Activated naive CD4-positive, alpha-beta T cell treated with anti-CD3 and anti-CD28 coated beads for 36 hours (primary cell): ENCODE measurements around the gene AIFM1. TPM values are rescaled to one million over a fixed set of nuclear protein-coding genes. Genes with fewer than 3 reads are reported as not detected.
"Not testable (repeated sequence)": the region's sequence is repeated elsewhere in the genome, so short reads cannot be mapped to it uniquely, and the experiment has no call there.

Source experiments
- CTCF ChIA-PET: fragments of 350-600 bp; sonication (Branson Sonifier 250); formaldehyde crosslinking; loops from one replicate; lab custom pipeline; 2021; ENCODE audit warnings: antibody characterized with exemption; lab: Charles Lee
- DNase-seq: peaks from one replicate; pipeline ENCODE4 v3.0.0-alpha.2; 2020
- H3K27ac Mint-ChIP-seq: one replicate; pipeline ENCODE4 v1.8.0; 2021; ENCODE audit warnings: mild to moderate bottlenecking, mixed read lengths
- H3K27me3 Mint-ChIP-seq: one replicate; pipeline ENCODE4 v1.8.0; 2021; ENCODE audit warnings: low read depth, mixed read lengths
- H3K36me3 Mint-ChIP-seq: one replicate; pipeline ENCODE4 v1.8.0; 2021; ENCODE audit warnings: low read depth, mixed read lengths
- H3K4me1 Mint-ChIP-seq: one replicate; pipeline ENCODE4 v1.8.0; 2021; ENCODE audit warnings: low read depth, mixed read lengths
- H3K4me3 Mint-ChIP-seq: one replicate; pipeline ENCODE4 v1.8.0; 2021; ENCODE audit warnings: mild to moderate bottlenecking, moderate library complexity, mixed read lengths
- H3K9me3 Mint-ChIP-seq: one replicate; pipeline ENCODE4 v1.8.0; 2021; ENCODE audit warnings: mixed read lengths
- intact Hi-C: fragments of 100-400 bp; cut with micrococcal nuclease; formaldehyde crosslinking; loops from one replicate; pipeline ENCODE4 v1.15.1; 2023
- total RNA-seq, 2 experiments: library from RNA; stranded (reverse); gene quantifications; one replicate each; pipeline ENCODE4 v1.2.3, GENCODE V29; 2021

AIFM1 gene
- total RNA-seq, 2 experiments from 2014 or later = 59.4 to 63.1 TPM

DNA sequence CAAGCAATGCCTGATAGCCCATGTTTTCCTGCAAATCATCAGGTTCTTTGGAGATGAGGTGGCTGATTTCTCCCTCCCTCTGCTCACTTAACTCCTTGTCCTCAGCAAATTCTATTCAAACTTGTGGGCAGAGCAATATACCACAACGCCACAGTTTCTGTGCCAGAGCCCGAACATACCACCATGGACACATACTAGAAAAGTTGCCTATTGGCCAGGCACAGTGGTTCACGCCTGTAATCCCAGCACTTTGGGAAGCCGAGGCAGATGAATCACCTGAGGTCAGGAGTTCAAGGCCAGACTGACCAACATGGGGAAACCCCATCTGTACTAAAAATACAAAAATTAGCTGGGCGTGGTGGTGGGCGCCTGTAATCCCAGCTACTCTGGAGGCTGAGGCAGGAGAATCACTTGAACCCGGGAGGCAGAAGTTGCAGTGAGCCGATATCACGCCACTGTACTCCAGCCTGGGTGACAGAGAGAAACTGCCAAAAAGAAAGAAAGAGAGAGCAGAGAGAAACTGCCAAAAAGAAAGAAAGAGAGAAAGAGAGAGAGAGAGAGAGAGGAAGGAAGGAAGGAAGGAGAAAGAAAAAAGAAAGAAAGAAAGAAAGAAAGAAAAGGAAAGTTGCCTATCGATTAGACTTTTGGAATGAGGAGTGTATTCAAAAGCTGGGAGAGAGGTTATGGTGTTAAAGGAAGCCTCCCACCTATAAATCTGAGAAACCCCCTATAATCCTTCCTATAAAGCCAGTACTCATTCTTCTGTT, 50.3 kb downstream of the AIFM1 start:
- CTCF ChIA-PET = interaction anchor here (0.8 to 1.8 kb wide), 3 partner anchors 33 to 55 kb away, joined by 3 to 4 read pairs (median 4); no protein-coding TSS in a partner anchor
- H3K27me3 Mint-ChIP-seq, H3K9me3 Mint-ChIP-seq, H3K36me3 Mint-ChIP-seq, H3K27ac Mint-ChIP-seq, H3K4me3 Mint-ChIP-seq, intact Hi-C loops, DNase-seq: not testable (repeated sequence)
- H3K4me1 Mint-ChIP-seq = peaks cover 20% of the 10 kb centered on the region

DNA sequence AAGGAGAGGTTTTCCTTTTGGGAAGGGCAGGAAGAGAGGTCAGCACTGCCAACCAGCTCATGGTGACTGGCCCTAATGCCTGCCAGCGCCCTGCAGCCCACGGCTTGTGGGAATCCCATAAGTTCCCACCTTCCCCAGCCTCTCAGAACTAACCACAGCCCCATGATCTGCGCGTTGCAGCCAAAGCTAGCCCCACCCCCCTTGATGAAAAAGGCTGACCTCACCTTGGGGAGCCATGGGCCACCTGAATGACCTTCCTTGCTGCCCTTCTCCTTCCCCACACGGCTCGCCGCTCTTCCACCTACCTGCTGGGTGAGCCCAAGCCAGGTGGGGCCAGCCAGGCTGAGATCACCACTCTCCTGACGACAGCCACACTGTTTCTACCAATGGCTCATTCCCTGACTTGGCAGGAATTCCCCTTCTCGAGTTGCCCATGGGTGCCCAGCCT, 51.5 kb downstream of the AIFM1 start:
- H3K4me3 Mint-ChIP-seq = no peak overlapping the region
- H3K27me3 Mint-ChIP-seq = no peaks in the 10 kb centered on the region
- intact Hi-C loops = no loop called here
- no peak overlapping the region for H3K27ac Mint-ChIP-seq
- no peaks in the 10 kb centered on the region for H3K36me3 Mint-ChIP-seq
- no peaks in the 10 kb centered on the region for H3K9me3 Mint-ChIP-seq
- DNase-seq = no peak
- CTCF ChIA-PET = no interaction called here
- H3K4me1 Mint-ChIP-seq = peaks cover 15% of the 10 kb centered on the region

DNA sequence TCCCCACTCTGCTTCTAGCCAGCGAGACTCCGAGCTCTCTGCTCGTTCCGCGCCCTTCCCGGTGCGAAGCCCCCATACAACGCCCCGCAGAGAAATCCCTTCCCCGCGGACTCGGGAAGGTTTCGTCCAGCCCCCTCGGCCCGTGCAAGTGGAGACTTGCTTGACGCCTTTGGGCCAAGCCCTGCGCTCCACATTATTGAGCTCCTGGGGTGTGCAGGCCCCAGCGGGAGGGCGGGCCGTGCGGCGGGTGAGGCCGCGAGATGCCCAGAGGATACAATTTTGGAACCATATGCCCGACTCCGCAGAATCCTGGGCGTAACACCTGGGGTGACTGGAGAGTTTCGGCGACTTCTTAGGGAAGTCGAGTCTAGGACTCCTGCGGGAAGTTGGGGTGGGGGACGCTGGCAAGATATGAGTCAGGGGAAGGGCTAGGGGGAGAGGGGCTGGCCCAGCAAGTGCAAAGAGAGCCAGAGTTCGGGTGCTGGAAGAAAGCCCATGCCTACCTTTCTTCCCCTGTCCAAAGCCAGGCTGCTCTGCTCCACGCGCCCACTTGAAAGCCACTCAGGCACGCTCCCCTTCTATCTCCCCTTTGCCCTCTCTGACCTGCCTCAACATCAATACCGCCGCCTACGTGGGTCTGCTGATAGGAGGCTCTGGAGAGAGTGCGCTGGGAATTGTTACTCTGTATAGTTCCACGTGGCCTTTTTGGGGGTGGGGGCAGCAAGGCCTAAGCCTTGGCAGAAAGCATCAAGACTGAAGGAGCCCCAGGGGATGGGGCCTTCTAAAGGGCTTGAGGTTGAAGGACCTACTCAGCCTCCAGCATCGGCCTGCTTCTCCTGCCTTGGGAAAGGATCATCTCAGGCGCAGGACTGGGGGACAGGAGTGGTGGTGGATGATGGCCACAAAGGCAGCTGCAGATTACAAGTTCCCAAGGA, 54.2 kb downstream of the AIFM1 start:
- Mint-ChIP-seq H3K9me3 (no peaks in the 10 kb centered on the region), H3K27ac (no peak overlapping the region), H3K27me3 (no peaks in the 10 kb centered on the region), H3K36me3 (no peaks in the 10 kb centered on the region), H3K4me3 (peak overlapping the region; percentile 53), H3K4me1 (peaks cover 28% of the 10 kb centered on the region)
- intact Hi-C loops = no loop called here
- CTCF ChIA-PET = interaction anchor here (3.4 kb wide), 1 partner anchor 31 kb away, joined by 20 read pairs; no protein-coding TSS in a partner anchor
- DNase-seq = no peak

DNA sequence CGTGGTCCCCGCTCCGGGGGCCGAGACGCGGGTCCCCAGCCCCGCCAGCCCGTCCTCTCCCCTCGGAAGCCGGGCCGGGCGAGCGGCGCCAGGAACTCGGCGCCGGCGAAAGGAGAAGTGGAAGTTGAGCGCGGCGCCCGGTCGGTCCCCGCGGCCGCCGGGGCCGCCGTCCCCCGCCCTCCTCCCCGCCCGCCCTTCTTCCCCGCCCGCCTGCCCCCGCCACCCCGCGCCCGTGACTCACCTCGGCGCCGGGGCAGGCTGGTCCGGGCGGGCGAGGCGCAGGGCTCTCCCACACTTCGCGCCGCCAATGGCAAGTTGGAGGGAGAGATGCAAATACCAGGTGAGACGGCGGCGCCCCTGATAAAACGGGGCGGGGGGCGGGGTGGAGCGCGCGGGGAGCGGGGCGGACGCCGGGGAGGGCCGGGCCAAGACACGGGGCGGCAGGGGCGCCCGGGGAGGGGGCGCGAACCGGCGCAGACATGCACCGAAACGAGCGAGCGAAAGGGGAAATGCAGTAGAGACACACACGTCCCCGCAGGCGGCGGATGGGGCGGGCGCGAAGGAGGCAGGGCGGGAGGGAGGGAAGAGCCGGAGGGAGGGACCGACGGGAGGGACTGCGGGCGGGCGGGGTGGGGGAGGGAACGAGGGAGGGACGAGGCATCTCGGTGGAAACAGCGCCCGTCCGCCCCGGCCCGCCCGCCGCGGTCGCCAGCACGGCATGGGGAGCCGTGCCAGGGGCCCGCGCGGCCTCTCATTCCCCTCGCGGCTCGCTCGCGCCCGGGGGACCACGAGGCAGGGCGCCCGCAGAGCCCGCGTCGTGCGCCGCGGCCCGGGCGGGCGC, 55.0 kb downstream of the AIFM1 start, which contains the start of gene ELF4:
ELF4 (minus strand) TSS at position 119 of the 841 bp plus-strand sequence. CDS start 29,167 bp downstream, outside the sequence.
- peak; percentile 66 for DNase-seq
- Mint-ChIP-seq H3K27me3 (no peaks in the 10 kb centered on the region), H3K9me3 (no peaks in the 10 kb centered on the region), H3K4me3 (peak within 1 kb of the TSS; percentile 87), H3K4me1 (peaks cover 36% of the 10 kb centered on the region), H3K36me3 (peaks cover 1% of the 10 kb centered on the region), H3K27ac (peak within 1 kb of the TSS; percentile 87)
- CTCF ChIA-PET = interaction anchor here (1.0 to 3.4 kb wide), 3 partner anchors 10 to 30 kb away, joined by 4 to 20 read pairs (median 9); no protein-coding TSS in a partner anchor
- intact Hi-C loops = loop anchor here (1.0 kb wide), 2 partner anchors 28 to 229 kb away; partner anchors contain the start of gene SLC25A14

DNA sequence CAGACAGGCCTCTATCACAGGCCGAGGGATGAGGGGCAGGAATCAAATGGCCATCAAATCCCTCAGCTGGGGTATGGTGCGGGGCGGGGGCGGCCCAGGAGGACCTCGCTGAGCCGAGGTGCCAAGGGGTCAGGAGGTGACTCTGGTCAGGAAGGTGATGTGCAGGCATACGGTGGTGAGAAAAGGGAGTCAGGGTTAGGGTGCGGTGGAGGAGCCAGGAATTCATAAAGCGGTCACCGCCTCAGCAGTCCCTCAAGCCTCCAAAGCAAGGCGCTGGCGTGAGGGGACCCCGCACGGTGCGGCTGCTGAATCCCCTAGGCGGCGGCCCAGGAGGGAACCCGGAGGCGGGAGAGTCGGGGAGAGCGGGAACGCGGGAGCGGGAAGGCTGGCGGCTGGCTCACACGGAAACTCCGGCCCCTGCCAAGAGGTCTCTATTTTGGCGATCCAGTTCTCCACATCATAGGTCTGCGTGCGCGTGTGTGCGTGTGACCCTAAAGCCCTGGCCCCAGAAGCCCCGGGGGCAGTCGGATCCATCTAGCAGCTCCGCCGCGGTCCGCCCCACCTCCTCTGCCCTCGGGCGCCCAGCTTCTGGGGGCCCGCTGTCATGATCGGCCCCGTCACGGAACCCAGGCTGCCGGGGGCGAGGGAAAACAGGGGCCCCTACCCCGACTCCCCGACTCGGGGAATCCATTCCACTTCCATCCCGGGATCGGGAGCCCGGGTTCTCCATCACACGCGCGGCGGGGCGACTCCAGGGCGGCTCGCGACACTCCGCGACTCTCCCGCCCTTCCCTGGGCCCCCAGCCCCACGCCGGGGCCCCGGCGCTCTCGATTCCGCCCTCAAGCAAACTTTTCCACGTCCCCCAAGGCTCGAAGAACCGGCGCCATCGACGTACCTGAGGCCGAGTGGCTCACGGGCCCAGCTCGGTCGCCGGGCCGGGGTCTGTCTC, 55.9 kb downstream of the AIFM1 start:
- Mint-ChIP-seq H3K4me3 (peak overlapping the region; percentile 87), H3K4me1 (peaks cover 41% of the 10 kb centered on the region), H3K9me3 (no peaks in the 10 kb centered on the region), H3K36me3 (peaks cover 1% of the 10 kb centered on the region), H3K27ac (peak overlapping the region; percentile 87), H3K27me3 (no peaks in the 10 kb centered on the region)
- intact Hi-C loops = loop anchor here (1.0 to 2.0 kb wide), 6 partner anchors 11 to 230 kb away; partner anchors contain the start of gene SLC25A14
- DNase-seq = no peak
- CTCF ChIA-PET = interaction anchor here (0.7 to 3.4 kb wide), 5 partner anchors 10 to 29 kb away, joined by 3 to 20 read pairs (median 4); no protein-coding TSS in a partner anchor

DNA sequence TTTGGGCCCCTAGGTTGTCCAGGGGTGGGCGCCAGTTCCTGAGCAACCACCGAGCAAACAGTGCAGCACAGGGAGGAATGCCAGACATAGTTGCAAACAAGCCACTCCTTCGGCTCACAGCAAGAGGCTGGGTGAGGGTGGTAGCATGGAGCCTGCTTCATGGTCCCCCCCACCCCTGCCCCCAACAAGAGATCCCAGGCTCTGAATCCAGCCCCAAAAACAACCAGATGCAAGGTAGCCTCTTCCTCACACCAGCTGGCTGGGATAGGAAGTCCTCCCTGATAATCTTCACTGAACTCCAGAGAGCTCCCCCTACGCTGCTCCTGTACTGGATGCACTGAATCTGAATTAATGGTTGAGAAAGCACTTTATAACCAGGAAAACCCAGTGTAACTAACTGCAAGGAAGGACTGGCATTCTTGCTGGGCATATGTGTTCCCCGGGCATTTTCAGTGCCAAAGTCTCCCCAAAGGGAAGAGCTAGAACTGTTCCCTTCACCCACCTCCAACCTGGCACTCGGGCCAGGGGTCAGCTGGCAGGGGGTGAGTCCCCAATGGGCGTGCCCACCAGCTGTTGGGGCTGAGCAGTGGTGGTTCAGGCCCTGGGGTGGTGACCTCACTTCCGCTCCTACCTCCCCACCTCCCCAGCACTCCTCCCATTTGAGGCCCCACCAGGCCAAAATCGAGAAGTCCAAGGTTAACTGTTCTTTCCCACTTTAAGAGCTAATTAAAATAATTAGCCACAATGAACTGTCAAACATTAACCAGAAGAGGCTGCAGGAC, 56.8 kb downstream of the AIFM1 start:
- H3K4me1 Mint-ChIP-seq = peaks cover 41% of the 10 kb centered on the region
- H3K27ac Mint-ChIP-seq = peak overlapping the region; percentile 87
- peaks cover 1% of the 10 kb centered on the region for H3K36me3 Mint-ChIP-seq
- CTCF ChIA-PET = interaction anchor here (0.7 to 3.4 kb wide), 4 partner anchors 11 to 28 kb away, joined by 3 to 20 read pairs (median 6); no protein-coding TSS in a partner anchor
- no peaks in the 10 kb centered on the region for H3K27me3 Mint-ChIP-seq
- DNase-seq = peak; percentile 59
- peak overlapping the region; percentile 87 for H3K4me3 Mint-ChIP-seq
- no peaks in the 10 kb centered on the region for H3K9me3 Mint-ChIP-seq
- intact Hi-C loops = loop anchor here (1.0 to 2.0 kb wide), 4 partner anchors 11 to 64 kb away; no protein-coding TSS in a partner anchor

DNA sequence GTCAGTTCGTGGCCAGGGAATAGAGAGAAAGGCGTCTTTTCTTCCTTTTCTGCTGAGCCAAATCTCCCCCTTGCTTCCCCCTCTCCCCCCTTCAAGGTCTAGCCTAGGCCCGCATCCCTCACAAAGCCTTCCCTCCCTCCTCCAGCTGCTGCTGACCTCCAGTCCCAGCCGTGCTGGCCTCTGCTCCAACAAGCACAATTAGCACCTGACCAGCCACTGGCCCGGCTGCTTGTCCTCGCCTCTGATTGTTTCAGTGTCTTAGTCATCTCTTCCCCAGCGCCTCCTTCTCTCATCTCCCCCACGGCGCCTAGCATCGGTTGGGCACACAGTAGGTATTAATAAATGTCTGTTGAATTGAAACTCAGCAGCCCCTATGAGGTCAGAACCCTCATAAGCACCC, 59.6 kb downstream of the AIFM1 start:
- Mint-ChIP-seq H3K4me1 (peaks cover 54% of the 10 kb centered on the region), H3K27me3 (no peaks in the 10 kb centered on the region), H3K4me3 (no peak overlapping the region), H3K9me3 (no peaks in the 10 kb centered on the region), H3K27ac (no peak overlapping the region), H3K36me3 (peaks cover 1% of the 10 kb centered on the region)
- no peak for DNase-seq
- CTCF ChIA-PET = interaction anchor here (1.0 kb wide), 1 partner anchor 11 kb away, joined by 3 read pairs; no protein-coding TSS in a partner anchor
- intact Hi-C loops = no loop called here

DNA sequence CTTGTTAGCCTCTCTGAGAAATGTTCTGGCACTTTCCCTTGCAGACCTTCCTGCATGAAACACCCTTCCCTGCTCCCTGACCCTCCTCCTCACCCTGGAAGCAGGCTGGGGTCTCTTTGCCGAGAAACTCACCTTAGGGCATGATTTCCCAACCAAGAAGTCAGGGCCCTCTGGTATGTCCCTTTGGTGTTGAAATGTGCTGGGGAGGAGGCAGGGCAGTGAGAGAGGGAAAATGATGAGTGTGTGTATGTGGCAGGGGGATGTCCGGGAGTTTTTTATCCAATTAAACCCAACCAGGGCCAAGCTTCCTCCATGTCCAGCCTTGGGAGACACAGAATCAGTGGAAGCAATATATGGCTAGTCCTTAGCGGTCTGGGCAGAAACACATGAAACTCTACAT, 60.4 kb downstream of the AIFM1 start:
- Mint-ChIP-seq H3K36me3 (peaks cover 2% of the 10 kb centered on the region), H3K4me3 (no peak overlapping the region), H3K27ac (no peak overlapping the region), H3K9me3 (no peaks in the 10 kb centered on the region), H3K4me1 (peaks cover 62% of the 10 kb centered on the region), H3K27me3 (no peaks in the 10 kb centered on the region)
- DNase-seq = no peak
- CTCF ChIA-PET = interaction anchor here (1.0 kb wide), 1 partner anchor 179 kb away, joined by 3 read pairs; no protein-coding TSS in a partner anchor
- intact Hi-C loops = no loop called here

DNA sequence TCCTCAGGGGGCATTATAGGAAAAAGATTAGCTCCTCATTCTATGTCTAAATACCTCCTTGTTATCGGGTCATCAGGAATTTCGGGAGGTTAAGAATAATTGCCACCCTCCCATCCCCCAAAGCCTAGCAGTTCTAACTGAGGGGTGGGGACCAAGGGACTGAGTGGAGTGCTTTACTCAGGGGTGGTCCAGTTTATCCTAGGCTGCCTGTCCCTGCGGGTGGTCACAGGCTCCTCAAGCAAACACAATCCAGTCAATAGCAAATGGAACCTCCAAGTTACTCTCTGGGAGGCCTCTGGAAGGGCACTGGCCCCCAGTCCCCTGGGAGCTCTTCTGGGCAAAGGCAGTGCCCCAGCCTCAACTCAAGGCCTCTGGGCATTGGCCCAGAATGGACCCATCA, 62.0 kb downstream of the AIFM1 start:
- Mint-ChIP-seq H3K27me3 (no peaks in the 10 kb centered on the region), H3K9me3 (no peaks in the 10 kb centered on the region), H3K4me1 (peaks cover 68% of the 10 kb centered on the region), H3K27ac (no peak overlapping the region), H3K4me3 (no peak overlapping the region), H3K36me3 (peaks cover 2% of the 10 kb centered on the region)
- intact Hi-C loops = no loop called here
- DNase-seq = no peak
- CTCF ChIA-PET = interaction anchor here (0.5 kb wide), 1 partner anchor 16 kb away, joined by 4 read pairs; no protein-coding TSS in a partner anchor

DNA sequence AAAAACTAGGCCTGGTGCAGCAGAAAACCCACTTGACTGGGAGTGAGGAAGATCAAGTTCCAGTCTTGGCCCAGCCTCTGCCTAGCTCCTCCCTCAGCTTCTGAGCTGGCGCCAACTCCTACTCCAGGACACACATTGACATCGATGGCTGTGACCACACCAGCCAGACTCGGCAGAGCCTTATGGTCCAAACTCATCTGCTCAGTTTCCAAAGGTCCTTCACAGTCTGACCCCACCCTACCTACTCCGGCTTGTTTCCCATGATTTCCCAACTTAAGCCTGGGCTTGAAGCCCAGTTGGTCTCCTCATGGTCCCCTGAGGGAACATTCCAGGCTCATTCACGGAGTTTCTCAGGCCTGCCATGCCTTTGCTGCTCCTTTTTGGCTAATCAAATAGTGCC, 65.5 kb downstream of the AIFM1 start:
- peaks cover 1% of the 10 kb centered on the region for H3K36me3 Mint-ChIP-seq
- no peak for DNase-seq
- no peaks in the 10 kb centered on the region for H3K27me3 Mint-ChIP-seq
- CTCF ChIA-PET = interaction anchor here (1.0 kb wide), 1 partner anchor 20 kb away, joined by 3 read pairs; no protein-coding TSS in a partner anchor
- no peak overlapping the region for H3K4me3 Mint-ChIP-seq
- H3K27ac Mint-ChIP-seq = no peak overlapping the region
- intact Hi-C loops = no loop called here
- H3K9me3 Mint-ChIP-seq = no peaks in the 10 kb centered on the region
- H3K4me1 Mint-ChIP-seq = peaks cover 62% of the 10 kb centered on the region
